ENCODE measurements around the gene PRADC1. TPM values are rescaled to one million over a fixed set of nuclear protein-coding genes. Genes with fewer than 3 reads are reported as not detected.

PRADC1 gene
- total and polyA plus RNA-seq, 9 of the 15 experiments (the other 6 are each of a cell fraction or from before 2014, with no cell fraction given), result 7.3 to 47.4 (median 34.2) TPM

- TF ChIP-seq ARID4B (CRISPR knock-in tag; IDR thresholded peaks at IDR 0.05) (peak; percentile 100), POLR2A (conservative IDR thresholded peaks at IDR 0.05) (peak; percentile 84), MTA2 (IDR thresholded peaks at IDR 0.05; ENCODE audit: low read depth) (peak; percentile 82), SMARCB1 (IDR thresholded peaks at IDR 0.05; ENCODE audit: insufficient read length, low read depth) (no peak), ZNF395 (CRISPR knock-in tag; IDR thresholded peaks at IDR 0.05) (peak; percentile 48; the same call in 1 of the 2 replicates), REST (IDR thresholded peaks at IDR 0.05; ENCODE audit: borderline replicate concordance) (no peak), REST (CRISPR knock-in tag; IDR thresholded peaks at IDR 0.05; ENCODE audit: low read depth) (0 out of 2 replicates have a peak, but pooled peaks have one; percentile 61), PREB (CRISPR knock-in tag; IDR thresholded peaks at IDR 0.05) (no peak), EGR1 (conservative IDR thresholded peaks at IDR 0.05) (peak; percentile 99), POLR2AphosphoS5 (IDR thresholded peaks at IDR 0.05; ENCODE audit: control insufficient read depth, insufficient read depth, low read depth, low read length) (0 out of 2 replicates have a peak, but pooled peaks have one; percentile 41), PML (IDR thresholded peaks at IDR 0.05; ENCODE audit: low read length) (0 out of 2 replicates have a peak, but pooled peaks have one; percentile 44)
These were observed 18.7 kb downstream of the PRADC1 start, which contains the start of gene SMYD5 (continued) for GRCh38 chr2:73214120-73215035.

All from K562 (cell line).